Articular chondrocyte of knee joint (primary cell): ENCODE data around the gene ETV6. TPM values are rescaled to one million over a fixed set of nuclear protein-coding genes. Genes with fewer than 3 reads are reported as not detected.

ENCODE experiments used
- total RNA-seq: library from RNA; depleted of rRNA; stranded (reverse); fragments of >200 nt; gene quantifications from 2 replicates; pipeline ENCODE4 v1.2.3, GENCODE V29; 2012

ETV6 gene
- total RNA-seq, result 21.4 and 32.5 TPM in 2 replicates

GRCh38 chr12:11649413-11650285, at the start of gene ETV6:
ETV6 (plus strand) TSS chr12:11649674; CDS start chr12:11650128, 454 bp downstream.

